GM12801 (cell line): ENCODE measurements around the gene APBB2.

Source experiments
- TF ChIP-seq, protein P1 (sequence below): IDR thresholded peaks from one replicate; pipeline ENCODE4 v1.5.1; 2011; ENCODE audit warnings: control low read depth; ENCODE audit not compliant: insufficient read length; ENCODE audit errors: extremely low read depth

APBB2 gene

DNA sequence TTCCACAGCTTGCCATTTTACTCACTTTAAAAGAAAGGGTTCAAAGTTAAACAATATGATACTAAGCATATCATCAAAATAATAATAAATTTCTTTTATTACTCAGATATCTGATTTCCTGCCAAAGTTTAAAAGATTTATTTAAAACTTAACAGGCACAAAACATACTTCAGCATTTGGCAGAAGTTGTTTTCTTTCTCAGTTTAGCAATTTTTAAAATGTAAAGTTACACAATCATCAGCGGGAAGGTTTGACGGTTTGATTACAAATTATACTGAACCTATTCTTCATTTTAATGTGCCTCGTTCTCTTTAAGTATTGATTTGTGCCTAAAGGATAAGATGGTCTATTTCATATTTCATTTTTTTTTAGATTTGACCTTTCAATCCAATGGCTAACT is 227.2 kb downstream of the APBB2 start:
- TF ChIP-seq, protein P1, sequence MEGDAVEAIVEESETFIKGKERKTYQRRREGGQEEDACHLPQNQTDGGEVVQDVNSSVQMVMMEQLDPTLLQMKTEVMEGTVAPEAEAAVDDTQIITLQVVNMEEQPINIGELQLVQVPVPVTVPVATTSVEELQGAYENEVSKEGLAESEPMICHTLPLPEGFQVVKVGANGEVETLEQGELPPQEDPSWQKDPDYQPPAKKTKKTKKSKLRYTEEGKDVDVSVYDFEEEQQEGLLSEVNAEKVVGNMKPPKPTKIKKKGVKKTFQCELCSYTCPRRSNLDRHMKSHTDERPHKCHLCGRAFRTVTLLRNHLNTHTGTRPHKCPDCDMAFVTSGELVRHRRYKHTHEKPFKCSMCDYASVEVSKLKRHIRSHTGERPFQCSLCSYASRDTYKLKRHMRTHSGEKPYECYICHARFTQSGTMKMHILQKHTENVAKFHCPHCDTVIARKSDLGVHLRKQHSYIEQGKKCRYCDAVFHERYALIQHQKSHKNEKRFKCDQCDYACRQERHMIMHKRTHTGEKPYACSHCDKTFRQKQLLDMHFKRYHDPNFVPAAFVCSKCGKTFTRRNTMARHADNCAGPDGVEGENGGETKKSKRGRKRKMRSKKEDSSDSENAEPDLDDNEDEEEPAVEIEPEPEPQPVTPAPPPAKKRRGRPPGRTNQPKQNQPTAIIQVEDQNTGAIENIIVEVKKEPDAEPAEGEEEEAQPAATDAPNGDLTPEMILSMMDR, result no peak

DNA sequence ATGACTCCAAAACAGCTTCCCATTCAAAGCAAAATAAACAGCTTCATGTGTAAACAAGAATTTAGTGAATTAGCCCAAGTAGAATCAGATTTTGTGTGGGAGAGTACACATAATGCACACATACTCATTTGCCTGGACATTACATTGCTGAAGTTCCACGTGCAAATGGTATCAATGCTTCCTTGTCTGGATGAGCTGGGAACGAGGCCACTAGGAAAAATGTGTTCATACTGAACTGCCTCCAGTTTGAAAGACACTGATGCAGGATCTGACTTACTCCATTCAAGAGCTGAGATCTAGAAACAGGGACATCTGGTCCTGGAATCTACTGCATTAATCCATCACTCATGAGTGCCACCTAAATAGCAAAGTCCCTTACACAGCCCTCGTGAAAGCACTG is 228.0 kb downstream of the APBB2 start:
- TF ChIP-seq, protein P1, result no peak

DNA sequence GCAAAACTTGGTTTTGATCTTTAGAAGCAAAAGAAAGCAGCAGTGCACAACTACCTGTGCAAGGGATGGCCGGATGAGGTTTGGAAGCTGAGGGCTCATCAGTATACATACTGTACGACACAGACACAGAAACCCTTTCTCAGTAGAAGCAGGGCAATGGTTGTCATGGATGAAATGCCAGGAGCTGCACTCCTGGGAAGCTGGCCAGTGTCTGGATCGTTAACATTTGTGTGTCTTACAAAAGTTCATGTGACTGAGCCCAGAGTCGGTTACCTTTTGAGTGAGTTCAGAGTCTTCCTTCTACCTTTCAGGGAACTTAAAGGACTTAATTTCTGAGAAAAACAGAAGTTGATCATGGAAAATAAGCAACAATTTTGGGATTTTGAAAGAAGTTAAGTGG is 230.3 kb downstream of the APBB2 start:
- TF ChIP-seq, protein P1, result no peak

DNA sequence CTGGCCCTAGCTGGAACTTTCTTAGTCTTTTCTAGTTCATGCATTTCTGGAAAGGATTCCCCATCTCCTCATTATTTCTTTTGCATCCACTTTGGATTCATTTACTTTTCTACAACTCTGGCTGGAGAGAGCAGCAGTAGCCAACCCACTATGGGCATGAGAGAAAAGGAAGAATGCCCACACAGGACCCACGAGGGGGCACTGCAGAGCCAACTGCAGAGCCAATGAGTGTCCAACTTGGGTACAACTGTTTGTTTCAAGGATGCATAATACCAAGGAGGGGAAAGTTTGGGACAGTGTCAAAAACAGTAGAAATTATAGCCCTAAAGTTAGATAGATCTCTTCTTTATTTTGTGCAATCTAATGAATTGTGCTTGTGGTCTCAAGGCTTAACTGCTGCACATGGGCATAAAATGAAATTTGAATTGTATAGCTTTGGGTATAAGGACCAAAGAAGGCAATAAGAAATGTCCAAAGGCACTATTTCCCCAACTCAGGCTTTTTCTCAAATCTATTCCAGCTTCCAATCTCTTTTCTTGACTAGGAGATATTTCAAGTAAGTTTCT is 233.9 kb downstream of the APBB2 start:
- TF ChIP-seq, protein P1, result no peak

DNA sequence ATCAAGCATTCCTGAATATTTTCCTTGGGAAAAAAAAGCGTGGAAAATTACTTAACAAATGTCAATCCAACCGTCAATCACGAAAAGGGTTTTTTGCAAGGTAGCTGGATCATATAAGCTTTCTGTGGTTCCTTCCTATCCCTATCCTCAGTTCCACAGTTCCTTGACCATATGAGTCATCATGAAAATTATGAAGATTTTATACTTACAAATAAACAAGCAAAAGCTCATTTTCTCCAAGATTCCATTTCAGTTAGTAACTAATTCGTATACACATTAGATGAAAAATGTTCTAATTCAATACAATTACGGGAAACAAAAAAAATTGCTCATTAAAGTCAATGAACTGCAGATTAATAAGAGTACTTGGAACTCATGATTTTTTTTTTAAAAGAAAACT is 235.8 kb downstream of the APBB2 start:
- TF ChIP-seq, protein P1, result no peak

DNA sequence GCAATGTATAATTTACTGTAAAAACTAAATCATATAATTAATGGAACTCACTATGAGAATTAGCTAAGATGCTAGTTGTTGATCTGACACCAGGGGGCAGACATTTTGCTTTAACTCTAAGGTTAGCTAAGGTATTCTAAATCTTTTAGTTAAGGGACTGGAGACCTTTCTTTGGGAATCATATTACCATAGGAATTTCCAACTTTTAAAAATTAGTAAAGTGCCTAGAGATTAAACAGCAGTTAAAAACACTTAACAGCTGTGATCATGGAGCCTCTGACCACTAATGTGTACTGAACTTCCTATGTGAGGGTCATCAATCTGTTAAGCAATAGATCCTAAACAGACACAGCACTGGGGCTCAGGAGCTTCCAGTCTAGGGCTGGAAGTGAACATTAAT is 238.0 kb downstream of the APBB2 start:
- TF ChIP-seq, protein P1, result no peak

DNA sequence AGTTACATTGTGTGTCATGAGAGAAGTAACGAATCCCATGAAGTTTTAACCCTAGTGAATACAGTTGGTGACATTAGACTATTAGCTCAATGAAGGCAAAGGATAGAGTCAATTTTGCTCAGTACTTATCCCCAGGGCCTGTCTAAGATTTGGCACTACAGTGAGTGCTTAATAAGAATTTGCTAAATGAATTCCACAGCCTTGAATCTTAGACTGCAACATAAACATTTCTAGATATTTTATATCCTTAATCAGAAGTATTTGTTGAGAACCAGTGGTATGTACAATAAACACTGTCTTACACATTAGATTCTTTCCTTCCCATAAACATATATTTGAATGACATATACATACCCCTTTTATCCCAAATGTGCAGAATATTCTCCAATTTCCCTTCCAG is 241.6 kb downstream of the APBB2 start:
- TF ChIP-seq, protein P1, result no peak
